Motor neuron (in vitro differentiated cells): Measurements from ENCODE around the gene SGSM1. TPM values are rescaled to one million over a fixed set of nuclear protein-coding genes. Genes with fewer than 3 reads are reported as not detected.

Experiments
- ATAC-seq, 8 experiments: fragments of 200-7000 bp; cut with Tn5 transposase; replicated peaks in 6 of 8; 2 replicates each; pipeline ENCODE4 v1.8.0; 2021; ENCODE audit warnings: mild to moderate bottlenecking in 8 of 8, moderate library complexity in 8 of 8
- H3K27ac ChIP-seq, 2 donors: fragments of 250-450 bp; sonication (Bioruptor Pico); 2 replicates each; pipeline ENCODE4 v1.9.0; 2021; ENCODE audit warnings: antibody characterized with exemption in 2 of 2, mild to moderate bottlenecking in 2 of 2, moderate library complexity in 1 of 2
- H3K4me1 ChIP-seq, 2 donors: fragments of 250-450 bp; sonication (Bioruptor Pico); replicated peaks in 1 of 2; 2 replicates each; pipeline ENCODE4 v1.6.1; 2021; ENCODE audit warnings: antibody characterized with exemption in 2 of 2, mild to moderate bottlenecking in 2 of 2, moderate library complexity in 1 of 2
- H3K4me3 ChIP-seq, 5 donors: fragments of 250-450 bp; sonication (Bioruptor Pico); 2 replicates each; pipeline ENCODE4 v1.9.0; 2021; ENCODE audit warnings: antibody characterized with exemption in 5 of 5, mild to moderate bottlenecking in 5 of 5, moderate library complexity in 4 of 5
- WGBS, 10 experiments: fragments of 450-650 bp; shearing (Covaris generic); methylation state at CpG; one replicate each; pipeline ENCODE4 v1.0.0; 2022; 5-methylcytosine and 5-hydroxymethylcytosine counted together
- in situ Hi-C, 9 experiments: fragments of 400-800 bp; cut with MboI; loops; one replicate each; pipeline ENCODE4 v1.15.0; 2021; ENCODE audit warnings: low sequenced_read_pairs in 9 of 9, low pct_unique_long_range_greater_than_20kb in 2 of 9; ENCODE audit not compliant: unreplicated experiment in 9 of 9
- total RNA-seq, 8 experiments: library from RNA; unstranded; fragments of 300-600 nt; gene quantifications; 2 replicates each; pipeline versions ENCODE4 v1.2.3 to v1.2.4, GENCODE V29; 2022

SGSM1 gene
- total RNA-seq, 8 experiments from 2014 or later, result 0.07 to 6.8 (median 2.2) TPM; not detected in 1

DNA sequence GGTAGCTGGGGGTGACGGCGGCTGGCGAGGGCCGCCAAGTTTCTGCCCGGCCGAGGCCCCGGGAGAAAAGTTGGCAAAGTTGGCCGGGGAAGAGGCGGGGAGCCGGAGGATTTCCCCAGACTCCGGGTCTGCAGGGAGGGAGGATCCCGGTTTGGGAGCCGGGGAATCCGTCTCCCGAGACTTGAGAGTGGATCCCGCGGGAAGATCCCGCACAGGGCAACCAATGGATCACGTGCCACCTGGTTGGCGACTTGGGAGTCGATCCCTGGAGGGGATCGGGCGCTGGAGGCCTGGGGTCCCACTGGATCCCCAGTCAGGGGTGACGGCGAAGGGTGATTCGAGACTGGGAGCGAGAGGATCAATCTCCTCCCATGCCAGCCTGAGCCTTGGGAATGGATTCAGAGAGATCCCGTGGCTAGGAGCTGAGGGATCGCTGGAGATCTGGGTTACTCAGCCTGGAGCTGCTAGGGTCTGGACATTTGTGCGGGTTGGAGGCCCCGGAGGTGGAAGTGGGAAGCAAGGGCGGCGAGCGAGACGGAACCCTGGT, 146.9 kb downstream of the SGSM1 start:
- Histone ChIP-seq H3K4me3 (peak overlapping the region; percentile 52 to 76 (median 66)), H3K27ac (peak overlapping the region; percentile 3 to 79), H3K4me1 (peaks cover 11 to 14% of the 10 kb centered on the region in 2 donors)
- WGBS, 10 experiments, result 0 to 5% (median 0%) methylated on average over 3 to 7 of the region's 35 CpGs; no CpG with 5 or more reads in 7 of the 10 experiments
- peak; percentile 59 to 76 (median 65) for ATAC-seq
- in situ Hi-C loops, result loop anchor here in 2 of 9 experiments (5.0 to 10.0 kb wide), 2 partner anchors 94 to 102 kb away; no protein-coding TSS in a partner anchor

DNA sequence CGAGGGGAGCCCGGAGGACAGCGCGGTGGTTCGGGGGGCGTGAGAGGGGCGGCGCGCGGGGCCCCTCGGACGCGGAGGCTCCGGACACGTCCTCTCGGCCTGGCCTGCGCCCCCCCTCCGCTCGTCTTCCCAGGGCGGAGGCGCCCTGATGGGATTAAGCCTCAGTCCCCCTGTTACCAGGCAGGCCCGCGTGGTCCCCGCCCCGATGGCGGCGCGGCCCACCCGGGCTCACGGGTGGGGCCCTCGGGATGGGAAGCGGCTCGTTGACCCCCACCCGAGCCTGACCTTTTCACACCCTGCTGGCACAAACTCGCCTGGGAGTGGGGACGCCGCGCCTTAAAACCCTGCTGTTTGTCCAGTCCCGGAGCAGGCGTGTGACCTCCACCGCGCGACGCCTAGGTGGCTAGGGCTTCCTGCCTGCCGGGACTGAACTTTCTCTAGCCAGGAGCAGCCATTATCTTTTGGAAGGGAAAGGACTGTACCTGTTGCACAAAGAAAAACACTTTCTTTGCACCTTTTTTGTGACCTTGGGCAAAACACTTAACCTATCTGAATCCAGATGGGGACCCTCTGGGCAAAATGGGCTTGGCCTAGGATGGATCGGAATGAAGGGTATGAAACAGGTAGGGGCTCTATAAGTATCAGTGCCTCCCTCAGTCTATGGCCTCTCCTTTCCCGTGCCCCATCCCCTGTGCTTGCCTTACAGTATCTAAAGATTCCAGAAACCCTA, 147.5 kb downstream of the SGSM1 start:
- peak; percentile 2 to 20 (median 12) for ATAC-seq
- Histone ChIP-seq H3K27ac (peak overlapping the region; percentile 3 to 79), H3K4me1 (peaks cover 11 to 14% of the 10 kb centered on the region in 2 donors), H3K4me3 (peak overlapping the region; percentile 52 to 76 (median 66))
- WGBS, 10 experiments, result 0 to 42% (median 20%) methylated on average over 1 to 2 of the region's 47 CpGs; no CpG with 5 or more reads in 5 of the 10 experiments
- in situ Hi-C loops, result loop anchor here in 2 of 9 experiments (5.0 to 10.0 kb wide), 2 partner anchors 94 to 101 kb away; no protein-coding TSS in a partner anchor

DNA sequence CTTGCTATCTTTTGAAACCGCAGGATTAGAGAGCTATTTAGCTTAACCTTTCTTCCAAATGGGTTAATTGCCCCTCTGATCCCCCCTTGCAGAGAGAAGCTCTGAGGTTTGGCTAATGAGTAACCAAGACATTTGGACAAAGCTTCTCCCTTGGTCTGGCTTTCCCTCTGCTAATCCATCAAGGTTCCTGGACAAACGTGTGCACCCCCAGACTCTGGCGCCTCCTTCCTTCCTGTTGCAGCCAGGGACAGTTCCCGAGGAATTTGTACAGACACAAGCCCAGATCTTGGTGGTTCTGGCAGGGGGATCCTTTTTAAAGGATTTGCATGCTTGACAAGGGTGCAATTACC, 148.1 kb downstream of the SGSM1 start:
- H3K4me3 ChIP-seq, result peak overlapping the region in 4 of 5 donors; percentile 52 to 73 (median 63)
- peaks cover 11 to 14% of the 10 kb centered on the region in 2 donors for H3K4me1 ChIP-seq
- no peak overlapping the region for H3K27ac ChIP-seq
- in situ Hi-C loops, result loop anchor here in 2 of 9 experiments (5.0 to 10.0 kb wide), 2 partner anchors 93 to 101 kb away; no protein-coding TSS in a partner anchor
- ATAC-seq, result no peak
- 0 to 100% (median 0%) methylated on average over 1 to 4 of the region's 4 CpGs; no CpG with 5 or more reads in 5 of the 10 experiments for WGBS, 10 experiments

DNA sequence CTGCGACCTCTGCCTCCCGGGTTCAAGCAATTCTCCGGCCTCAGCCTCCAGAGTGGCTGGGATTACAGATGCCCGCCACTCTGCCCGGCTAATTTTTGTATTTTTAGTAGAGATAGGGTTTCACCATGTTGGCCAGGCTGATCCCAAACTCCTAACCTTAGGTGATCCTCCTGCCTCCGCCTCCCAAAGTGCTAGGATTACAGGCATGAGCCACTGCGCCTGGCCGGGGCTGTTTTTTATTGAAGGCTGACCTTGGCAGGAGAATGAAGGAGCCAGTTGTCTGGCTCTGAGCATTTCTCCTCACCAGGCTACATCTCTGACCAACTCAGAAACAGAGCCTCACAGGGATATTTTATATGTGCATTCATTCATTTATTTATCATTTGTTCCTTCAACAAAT, 148.8 kb downstream of the SGSM1 start:
- no peak overlapping the region for H3K4me3 ChIP-seq
- ATAC-seq, result no peak
- WGBS, 10 experiments, result 83 to 100% (median 88%) methylated on average over 1 to 8 of the region's 8 CpGs; no CpG with 5 or more reads in 3 of the 10 experiments
- no peak overlapping the region for H3K27ac ChIP-seq
- in situ Hi-C loops, result loop anchor here in 2 of 9 experiments (5.0 to 10.0 kb wide), 2 partner anchors 92 to 100 kb away; no protein-coding TSS in a partner anchor
- peaks cover 11 to 14% of the 10 kb centered on the region in 2 donors for H3K4me1 ChIP-seq

DNA sequence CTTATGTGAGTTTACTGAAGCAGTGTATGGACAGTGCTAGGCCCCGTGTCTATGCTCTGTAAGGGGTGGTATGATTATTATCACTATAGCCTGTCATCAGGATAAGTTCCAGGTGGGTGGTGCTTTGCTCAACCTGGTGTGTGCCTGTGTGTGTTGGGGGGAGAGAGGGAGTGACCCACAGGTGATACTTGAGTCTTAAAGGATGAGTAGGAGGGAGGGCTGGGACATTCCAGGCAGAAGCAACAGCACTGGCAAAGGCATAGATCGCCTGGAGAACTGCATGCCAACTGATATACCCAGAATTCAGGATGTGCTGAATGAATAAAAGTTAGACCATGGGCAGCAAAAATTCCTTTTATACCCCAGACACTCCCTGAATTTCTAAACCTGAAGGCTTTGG, 151.0 kb downstream of the SGSM1 start:
- WGBS, 10 experiments, result 39 to 92% (median 87%) methylated on average over 2 of the region's 2 CpGs; no CpG with 5 or more reads in 6 of the 10 experiments
- in situ Hi-C loops, result loop anchor here in 1 of 9 experiments (10.0 kb wide), 1 partner anchor 98 kb away; no protein-coding TSS in a partner anchor
- Histone ChIP-seq H3K4me1 (peaks cover 11 to 14% of the 10 kb centered on the region in 2 donors), H3K4me3 (no peak overlapping the region), H3K27ac (no peak overlapping the region)
- no peak for ATAC-seq

DNA sequence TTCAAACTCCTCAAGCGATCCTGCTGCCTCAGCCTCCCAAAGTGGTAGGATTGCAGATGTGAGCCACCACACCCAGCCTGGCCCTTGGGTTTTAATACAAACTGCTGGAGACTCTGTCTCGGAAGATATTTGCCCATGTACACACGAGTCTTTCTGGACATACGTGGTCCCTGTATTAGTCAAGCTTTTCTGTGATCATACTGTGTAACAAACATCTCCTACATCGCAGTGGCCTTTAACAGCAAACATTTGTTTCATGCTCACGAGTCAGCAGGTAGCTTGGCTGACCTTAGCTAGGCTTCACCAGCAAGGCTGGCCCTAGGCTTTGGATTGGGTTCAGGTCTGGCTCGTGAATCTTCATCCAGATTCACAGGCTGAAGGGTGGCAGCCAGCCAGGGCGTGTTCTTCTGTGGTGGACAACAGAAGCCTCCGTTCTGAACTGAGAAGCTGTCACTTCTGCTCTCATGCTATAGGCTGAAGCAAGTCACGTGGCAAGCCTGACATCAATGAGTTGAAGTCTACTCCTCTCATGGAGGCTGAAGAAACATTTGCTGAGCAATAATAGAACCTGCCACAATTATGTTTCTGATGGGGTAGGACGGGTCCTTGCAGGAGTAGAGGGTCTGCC, 155.3 kb downstream of the SGSM1 start:
- in situ Hi-C loops, result no loop called here
- ATAC-seq, result no peak

DNA sequence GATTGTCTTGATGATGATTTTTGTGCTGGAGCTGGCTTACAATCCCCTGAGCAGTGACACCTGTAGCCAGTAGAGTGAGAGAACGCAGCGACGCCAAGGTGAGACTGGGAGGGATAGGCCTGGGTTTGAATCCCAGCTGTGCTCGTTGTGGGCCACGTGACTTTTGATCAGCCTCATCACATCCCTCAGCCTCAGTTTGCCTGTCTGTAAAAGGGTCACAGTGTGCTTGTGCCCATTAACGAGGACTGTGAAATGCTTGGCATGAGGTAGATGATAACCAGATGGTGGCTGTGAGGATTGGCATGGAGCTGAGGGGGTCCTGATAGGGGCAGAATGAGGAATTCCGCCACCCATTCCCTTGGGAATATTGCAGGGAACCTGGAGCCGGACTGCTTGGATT, 156.1 kb downstream of the SGSM1 start:
- H3K4me1 ChIP-seq, result no peaks in the 10 kb centered on the region
- in situ Hi-C loops, result no loop called here
- H3K27ac ChIP-seq, result no peak overlapping the region
- H3K4me3 ChIP-seq, result no peak overlapping the region
- ATAC-seq, result no peak
- WGBS, 10 experiments, result 60 to 100% (median 88%) methylated on average over 1 to 5 of the region's 8 CpGs; no CpG with 5 or more reads in 3 of the 10 experiments

More for the DNA sequence above, 155.3 kb downstream of the SGSM1 start:
- Histone ChIP-seq H3K27ac (no peak overlapping the region), H3K4me3 (no peak overlapping the region), H3K4me1 (no peaks in the 10 kb centered on the region)
- 51 to 100% (median 92%) methylated on average over 1 to 9 of the region's 11 CpGs for WGBS, 10 experiments

DNA sequence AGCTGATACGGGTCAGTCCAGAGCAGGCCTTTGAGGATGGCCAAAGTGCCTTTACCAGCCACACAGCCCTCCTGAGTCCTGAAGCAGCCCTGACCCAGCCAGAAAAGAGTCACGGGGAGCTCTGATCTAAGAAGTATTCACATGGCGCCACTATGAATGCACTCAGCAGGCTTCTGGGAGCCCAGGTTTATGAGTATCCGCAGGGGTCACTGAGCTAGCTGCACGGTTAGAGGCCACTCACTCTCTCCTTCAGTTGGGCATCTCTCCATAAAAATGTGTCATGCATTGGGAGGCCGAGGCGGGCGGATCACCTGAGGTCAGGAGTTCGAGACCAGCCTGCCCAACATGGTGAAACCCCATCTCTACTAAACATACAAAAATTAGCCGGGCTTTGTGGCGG, 156.8 kb downstream of the SGSM1 start:
- no peak for ATAC-seq
- in situ Hi-C loops, result no loop called here
- Histone ChIP-seq H3K4me1 (no peaks in the 10 kb centered on the region), H3K4me3 (no peak overlapping the region), H3K27ac (no peak overlapping the region)
- 33 to 100% (median 90%) methylated on average over 1 to 7 of the region's 11 CpGs; no CpG with 5 or more reads in 4 of the 10 experiments for WGBS, 10 experiments

DNA sequence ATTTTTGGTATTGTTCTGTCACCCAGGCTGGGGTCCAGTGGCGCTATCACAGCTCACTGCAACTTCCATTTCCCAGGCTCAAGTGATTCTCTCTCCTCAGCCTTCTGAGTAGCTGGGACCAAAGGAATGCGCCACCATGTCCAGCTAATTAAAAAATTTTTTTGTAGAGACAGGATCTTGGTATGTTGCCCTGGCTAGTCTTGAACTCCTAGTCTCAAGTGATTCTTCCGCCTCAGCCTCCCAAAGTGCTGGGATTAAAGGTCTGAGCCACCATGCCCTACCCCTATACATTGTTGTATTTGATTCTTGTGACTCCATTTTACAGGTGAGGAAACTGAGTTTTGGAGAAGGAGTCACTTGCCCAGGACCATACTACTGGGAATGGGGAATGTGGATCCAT, 158.4 kb downstream of the SGSM1 start:
- no peak for ATAC-seq
- in situ Hi-C loops, result no loop called here
- H3K4me3 ChIP-seq, result no peak overlapping the region
- H3K27ac ChIP-seq, result no peak overlapping the region
- WGBS, 10 experiments, result 71 to 100% (median 96%) methylated on average over 1 to 3 of the region's 3 CpGs; no CpG with 5 or more reads in 2 of the 10 experiments
- no peaks in the 10 kb centered on the region for H3K4me1 ChIP-seq

DNA sequence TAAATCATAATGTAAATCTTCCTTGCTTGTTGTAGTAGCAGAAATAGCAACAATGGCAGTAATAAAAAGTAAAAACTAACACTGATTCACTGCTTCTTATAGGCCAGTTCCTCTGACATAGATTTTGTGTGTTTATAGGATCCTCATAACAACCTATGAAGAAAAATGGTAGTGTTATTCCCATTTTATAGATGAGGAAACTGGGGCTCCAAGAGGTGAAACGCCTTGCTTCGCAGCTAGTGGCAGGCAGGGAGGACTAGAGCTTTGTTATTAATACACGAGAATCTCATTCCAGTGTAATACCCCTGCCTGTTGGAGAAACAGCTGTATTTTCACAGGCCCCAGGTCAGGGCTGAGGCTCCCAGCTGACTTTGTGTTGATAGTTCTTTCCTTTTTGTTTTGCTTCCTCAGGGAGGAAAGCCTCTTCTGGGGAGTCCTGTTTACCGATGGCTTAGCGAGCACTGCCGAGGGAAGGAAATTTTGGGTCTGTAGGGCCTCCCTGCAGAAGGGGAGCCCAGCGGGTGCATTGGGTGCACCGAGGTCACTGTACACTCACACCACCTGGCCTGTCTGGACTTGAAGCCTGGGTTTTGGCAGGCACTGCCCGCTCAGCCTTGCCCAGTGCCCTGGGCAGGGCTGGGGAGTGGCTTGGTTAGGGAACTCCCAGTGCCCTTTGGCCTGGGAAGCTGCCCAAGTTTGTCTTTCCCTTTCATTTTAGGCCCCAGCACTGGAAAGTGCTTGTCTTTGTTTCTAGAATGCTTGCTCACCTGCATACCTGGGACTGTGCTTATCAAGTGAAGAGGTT, 160.0 kb downstream of the SGSM1 start:
- H3K4me1 ChIP-seq, result peaks cover 0 to 5% of the 10 kb centered on the region in 2 donors
- 68 to 100% (median 87%) methylated on average over 3 to 8 of the region's 9 CpGs; no CpG with 5 or more reads in 3 of the 10 experiments for WGBS, 10 experiments
- H3K27ac ChIP-seq, result no peak overlapping the region
- no peak overlapping the region for H3K4me3 ChIP-seq
- in situ Hi-C loops, result no loop called here
- no peak for ATAC-seq

DNA sequence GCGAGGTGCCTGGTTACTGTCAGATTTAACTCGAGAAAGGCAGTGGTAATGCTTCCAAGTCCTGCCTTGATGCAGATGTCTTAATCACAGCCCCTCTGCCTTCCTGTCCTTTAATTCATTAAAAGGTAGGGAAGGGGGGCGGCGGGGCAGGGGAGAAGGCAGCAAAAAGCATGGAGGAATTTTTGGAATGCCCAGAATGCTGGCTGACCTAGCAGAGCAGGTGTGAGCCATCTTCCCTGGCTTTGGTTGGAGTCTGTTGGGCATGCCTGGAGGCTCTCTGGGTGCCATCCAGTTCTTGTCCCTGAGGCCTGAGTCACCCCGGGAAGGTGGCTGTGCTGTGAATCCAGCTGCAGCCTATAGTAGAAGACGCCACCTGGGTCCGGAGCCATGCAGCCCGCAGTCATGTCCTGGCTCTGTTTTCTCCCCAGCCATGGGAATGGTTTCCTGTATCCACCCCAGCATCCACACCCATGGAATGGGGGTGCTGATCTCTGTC, 162.1 kb downstream of the SGSM1 start:
- Histone ChIP-seq H3K27ac (no peak overlapping the region), H3K4me1 (peaks cover 0 to 5% of the 10 kb centered on the region in 2 donors), H3K4me3 (no peak overlapping the region)
- peak in 2 of 8 experiments; percentile 34 to 36 for ATAC-seq
- in situ Hi-C loops, result no loop called here
- WGBS, 10 experiments, result 40 to 100% (median 86%) methylated on average over 1 to 6 of the region's 8 CpGs; no CpG with 5 or more reads in 7 of the 10 experiments
